ENCODE results near the gene STK38.

The STK38 gene

GRCh38 chr6:36445621-36446020, 101.7 kb downstream of the STK38 start:
- no peaks in the 10 kb centered on the region for H3K27me3 ChIP-seq (ENCODE audit: insufficient read depth, low read length, poor library complexity, severe bottlenecking)
- H4K20me1 ChIP-seq (ENCODE audit: insufficient read depth, low read length, poor library complexity, severe bottlenecking) = peaks cover 22% of the 10 kb centered on the region
- H3K9me3 ChIP-seq (ENCODE audit: insufficient read depth, low read depth, low read length) = no peaks in the 10 kb centered on the region
- H3K79me2 ChIP-seq (ENCODE audit: insufficient read depth, low read length) = peaks cover 78% of the 10 kb centered on the region
- peak overlapping the region; percentile 37 for H3K4me3 ChIP-seq (ENCODE audit: low read length, poor library complexity, severe bottlenecking)
- H3K4me1 ChIP-seq (ENCODE audit: insufficient read depth, low read length, poor library complexity, severe bottlenecking) = peaks cover 48% of the 10 kb centered on the region
- no peak for TF ChIP-seq CTCF (conservative IDR thresholded peaks at IDR 0.05; ENCODE audit: low read length)
- no peak for TF ChIP-seq EZH2phosphoT487 (IDR thresholded peaks at IDR 0.05; ENCODE audit: borderline replicate concordance)
- H3K9ac ChIP-seq (ENCODE audit: low read depth, low read length, poor library complexity, severe bottlenecking) = peak overlapping the region; percentile 17
- no peaks in the 10 kb centered on the region for H3K36me3 ChIP-seq (ENCODE audit: insufficient read depth, low read length)
- no peaks in the 10 kb centered on the region for H3K9me2 ChIP-seq (replicated peaks; ENCODE audit: low read depth, low read length)
- peak overlapping the region; percentile 81 for H3K4me2 ChIP-seq (ENCODE audit: low read depth, low read length, poor library complexity, severe bottlenecking)
- H2AFZ ChIP-seq (ENCODE audit: low read length) = no peak overlapping the region
- H3F3A ChIP-seq (ENCODE audit: low read depth) = no peaks in the 10 kb centered on the region

GRCh38 chr6:36444470-36444869, 102.8 kb downstream of the STK38 start:
- no peaks in the 10 kb centered on the region for H3K9me2 ChIP-seq (replicated peaks; ENCODE audit: low read depth, low read length)
- peaks cover 48% of the 10 kb centered on the region for H3K4me1 ChIP-seq (ENCODE audit: insufficient read depth, low read length, poor library complexity, severe bottlenecking)
- H3K4me3 ChIP-seq (ENCODE audit: low read length, poor library complexity, severe bottlenecking) = peak overlapping the region; percentile 78
- H3K27me3 ChIP-seq (ENCODE audit: insufficient read depth, low read length, poor library complexity, severe bottlenecking) = no peaks in the 10 kb centered on the region
- TF ChIP-seq EZH2phosphoT487 (IDR thresholded peaks at IDR 0.05; ENCODE audit: borderline replicate concordance) = no peak
- no peak for TF ChIP-seq CTCF (conservative IDR thresholded peaks at IDR 0.05; ENCODE audit: low read length)
- H2AFZ ChIP-seq (ENCODE audit: low read length) = no peak overlapping the region
- no peaks in the 10 kb centered on the region for H3K36me3 ChIP-seq (ENCODE audit: insufficient read depth, low read length)
- H3F3A ChIP-seq (ENCODE audit: low read depth) = no peaks in the 10 kb centered on the region
- H4K20me1 ChIP-seq (ENCODE audit: insufficient read depth, low read length, poor library complexity, severe bottlenecking) = peaks cover 20% of the 10 kb centered on the region
- peaks cover 67% of the 10 kb centered on the region for H3K79me2 ChIP-seq (ENCODE audit: insufficient read depth, low read length)
- no peaks in the 10 kb centered on the region for H3K9me3 ChIP-seq (ENCODE audit: insufficient read depth, low read depth, low read length)
- H3K9ac ChIP-seq (ENCODE audit: low read depth, low read length, poor library complexity, severe bottlenecking) = peak overlapping the region; percentile 90
- H3K4me2 ChIP-seq (ENCODE audit: low read depth, low read length, poor library complexity, severe bottlenecking) = peak overlapping the region; percentile 81

Data from Loucy (cell line).